Sigmoid colon (tissue), 4 donors: ENCODE results near the gene LUC7L2.

Source experiments
- EP300 ChIP-seq, 4 donors: sonication (generic); formaldehyde crosslinking; IDR thresholded peaks; one replicate each; pipeline ENCODE4 v1.6.1; 2017; ENCODE audit warnings: antibody characterized with exemption in 4 of 4
- POLR2A ChIP-seq, 2 donors: fragments of 450-650 bp; IDR thresholded peaks; one replicate each; pipeline ENCODE4 v1.6.1; 2016; ENCODE audit warnings: antibody characterized with exemption in 2 of 2, mild to moderate bottlenecking in 2 of 2, moderate library complexity in 2 of 2

GRCh38 chr7:139367438-139368155 is 7.9 kb downstream of the LUC7L2 start:
- TF ChIP-seq EP300 (IDR thresholded peaks at IDR 0.05) (no peak), POLR2A (IDR thresholded peaks at IDR 0.05) (no peak)
